D721Med (cell line): Measurements from ENCODE around the gene LRRFIP2.

Experiments used
- DNase-seq: peaks from one replicate; pipeline ENCODE4 v3.0.0; 2011; ENCODE audit warnings: low spot score; ENCODE audit not compliant: insufficient read length
- FAIRE-seq: peaks from 2 replicates; lab custom pipeline; 2011; peaks lifted over from hg19 to GRCh38; lab: Jason Lieb, UNC
- TF ChIP-seq, protein P1 (sequence below): IDR thresholded peaks from 2 replicates; pipeline ENCODE4 v1.5.1; 2012; ENCODE audit warnings: mild to moderate bottlenecking, control low read depth; ENCODE audit not compliant: insufficient read depth; ENCODE audit errors: missing control alignments

LRRFIP2 gene

GRCh38 chr3:37082317-37082716 lies 92.1 kb downstream of the LRRFIP2 start:
- DNase-seq (no peak), FAIRE-seq (no peak)
- TF ChIP-seq, protein P1, sequence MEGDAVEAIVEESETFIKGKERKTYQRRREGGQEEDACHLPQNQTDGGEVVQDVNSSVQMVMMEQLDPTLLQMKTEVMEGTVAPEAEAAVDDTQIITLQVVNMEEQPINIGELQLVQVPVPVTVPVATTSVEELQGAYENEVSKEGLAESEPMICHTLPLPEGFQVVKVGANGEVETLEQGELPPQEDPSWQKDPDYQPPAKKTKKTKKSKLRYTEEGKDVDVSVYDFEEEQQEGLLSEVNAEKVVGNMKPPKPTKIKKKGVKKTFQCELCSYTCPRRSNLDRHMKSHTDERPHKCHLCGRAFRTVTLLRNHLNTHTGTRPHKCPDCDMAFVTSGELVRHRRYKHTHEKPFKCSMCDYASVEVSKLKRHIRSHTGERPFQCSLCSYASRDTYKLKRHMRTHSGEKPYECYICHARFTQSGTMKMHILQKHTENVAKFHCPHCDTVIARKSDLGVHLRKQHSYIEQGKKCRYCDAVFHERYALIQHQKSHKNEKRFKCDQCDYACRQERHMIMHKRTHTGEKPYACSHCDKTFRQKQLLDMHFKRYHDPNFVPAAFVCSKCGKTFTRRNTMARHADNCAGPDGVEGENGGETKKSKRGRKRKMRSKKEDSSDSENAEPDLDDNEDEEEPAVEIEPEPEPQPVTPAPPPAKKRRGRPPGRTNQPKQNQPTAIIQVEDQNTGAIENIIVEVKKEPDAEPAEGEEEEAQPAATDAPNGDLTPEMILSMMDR: no peak

- no peak for DNase-seq
- TF ChIP-seq, protein P1: no peak
- FAIRE-seq: no peak
Measured at GRCh38 chr3:37075955-37076354, 98.4 kb downstream of the LRRFIP2 start.

DNA sequence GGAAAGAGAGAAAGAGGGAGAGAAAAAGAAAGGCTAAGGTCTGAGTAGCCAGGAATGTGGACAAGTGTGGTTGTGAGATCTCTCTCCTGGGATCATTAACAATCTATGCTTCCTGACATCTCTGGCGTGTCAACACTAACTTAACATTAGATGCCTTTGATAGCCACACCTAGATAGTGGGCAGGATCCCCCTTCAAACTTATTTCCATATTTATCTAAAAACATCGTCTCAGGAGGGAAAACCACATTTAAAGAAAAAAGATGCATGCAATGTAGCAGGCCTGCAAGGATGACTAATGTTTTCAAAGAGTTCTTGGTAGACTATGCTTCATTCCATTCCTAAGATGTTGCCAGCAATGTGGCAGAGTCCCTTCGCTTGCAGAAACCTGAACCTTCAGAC lies 100.2 kb downstream of the LRRFIP2 start:
- DNase-seq: no peak
- FAIRE-seq: no peak
- TF ChIP-seq, protein P1: no peak

DNA sequence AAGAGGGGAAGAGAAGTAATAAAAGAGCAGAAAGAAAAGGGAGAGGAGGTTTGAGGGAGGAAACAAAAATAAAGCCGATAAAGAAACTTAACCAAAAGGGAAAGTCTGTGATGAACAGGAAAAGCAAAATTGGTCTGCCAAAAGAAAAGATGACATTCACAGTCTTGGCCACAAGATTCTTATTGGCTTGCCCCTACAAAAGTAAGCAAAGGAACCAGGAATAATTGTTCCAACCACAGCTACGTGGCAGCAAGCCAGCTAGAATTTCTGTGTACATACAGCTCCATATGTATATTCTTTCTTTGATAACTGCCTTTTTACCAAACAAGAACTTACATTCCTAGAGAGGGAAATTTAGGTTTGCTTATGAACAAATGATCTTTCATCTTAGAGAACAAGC lies 101.5 kb downstream of the LRRFIP2 start:
- DNase-seq (no peak), FAIRE-seq (no peak)
- TF ChIP-seq, protein P1: no peak

GRCh38 chr3:37071921-37072320 lies 102.5 kb downstream of the LRRFIP2 start:
- TF ChIP-seq, protein P1: no peak
- FAIRE-seq (no peak), DNase-seq (no peak)

GRCh38 chr3:37068031-37068430 lies 106.4 kb downstream of the LRRFIP2 start:
- TF ChIP-seq, protein P1: no peak
- FAIRE-seq (no peak), DNase-seq (no peak)

GRCh38 chr3:37067577-37067976 lies 106.8 kb downstream of the LRRFIP2 start:
- no peak for FAIRE-seq
- TF ChIP-seq, protein P1: no peak
- no peak for DNase-seq
